NB4 (cell line): ENCODE results near the gene AGAP1.

Experiments used
- MYC ChIP-seq: IDR thresholded peaks from 2 replicates; pipeline ENCODE4 v1.6.1; 2011; ENCODE audit warnings: low read depth, low read length
- POLR2A ChIP-seq: IDR thresholded peaks from 2 replicates; pipeline ENCODE4 v1.6.1; 2011; ENCODE audit warnings: mild to moderate bottlenecking; ENCODE audit not compliant: insufficient read length; ENCODE audit errors: extremely low read depth
- TF ChIP-seq, protein P1 (sequence below): IDR thresholded peaks from one replicate; pipeline ENCODE4 v1.5.1; 2012; ENCODE audit warnings: low read depth, low read length

DNA sequence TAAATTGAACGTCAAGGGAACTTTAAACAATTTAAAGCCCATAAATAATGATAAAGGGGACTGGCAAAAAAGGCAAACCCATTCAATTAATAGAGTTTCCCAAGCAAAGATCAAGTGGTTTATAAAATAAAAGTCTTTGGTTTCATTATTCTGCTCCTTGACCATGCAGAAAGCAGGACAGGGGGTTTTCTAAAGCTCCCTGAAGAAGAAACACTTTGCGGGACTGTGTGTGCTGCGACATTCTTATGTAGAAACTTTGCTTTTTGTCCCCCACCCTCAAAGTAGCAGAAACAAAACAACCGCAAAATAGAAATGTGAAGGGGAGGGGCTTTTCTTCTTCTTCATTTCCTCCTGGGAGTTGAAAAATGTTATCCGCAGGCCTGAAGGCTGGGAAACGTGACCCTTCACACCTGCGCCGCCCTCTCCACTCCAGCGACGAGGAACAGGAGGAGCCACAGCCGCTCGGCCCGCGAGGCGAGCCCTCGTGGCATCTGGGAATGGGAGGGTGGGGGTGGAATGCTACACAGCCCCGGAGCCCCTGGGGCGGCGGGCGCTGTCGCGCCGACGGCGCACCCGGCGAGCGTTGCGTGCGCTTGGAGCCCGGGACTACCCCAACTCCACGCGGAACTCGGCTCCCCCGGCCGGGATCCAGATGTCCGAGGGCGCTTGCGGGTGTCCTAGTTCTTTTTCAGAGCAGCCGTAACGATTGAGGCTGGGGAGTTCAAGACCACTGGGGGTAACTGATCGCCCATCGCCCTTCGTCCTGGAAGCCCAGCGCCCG lies 678.6 kb downstream of the AGAP1 start:
- TF ChIP-seq, protein P1, sequence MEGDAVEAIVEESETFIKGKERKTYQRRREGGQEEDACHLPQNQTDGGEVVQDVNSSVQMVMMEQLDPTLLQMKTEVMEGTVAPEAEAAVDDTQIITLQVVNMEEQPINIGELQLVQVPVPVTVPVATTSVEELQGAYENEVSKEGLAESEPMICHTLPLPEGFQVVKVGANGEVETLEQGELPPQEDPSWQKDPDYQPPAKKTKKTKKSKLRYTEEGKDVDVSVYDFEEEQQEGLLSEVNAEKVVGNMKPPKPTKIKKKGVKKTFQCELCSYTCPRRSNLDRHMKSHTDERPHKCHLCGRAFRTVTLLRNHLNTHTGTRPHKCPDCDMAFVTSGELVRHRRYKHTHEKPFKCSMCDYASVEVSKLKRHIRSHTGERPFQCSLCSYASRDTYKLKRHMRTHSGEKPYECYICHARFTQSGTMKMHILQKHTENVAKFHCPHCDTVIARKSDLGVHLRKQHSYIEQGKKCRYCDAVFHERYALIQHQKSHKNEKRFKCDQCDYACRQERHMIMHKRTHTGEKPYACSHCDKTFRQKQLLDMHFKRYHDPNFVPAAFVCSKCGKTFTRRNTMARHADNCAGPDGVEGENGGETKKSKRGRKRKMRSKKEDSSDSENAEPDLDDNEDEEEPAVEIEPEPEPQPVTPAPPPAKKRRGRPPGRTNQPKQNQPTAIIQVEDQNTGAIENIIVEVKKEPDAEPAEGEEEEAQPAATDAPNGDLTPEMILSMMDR = no peak
- TF ChIP-seq POLR2A (no peak), MYC (no peak)
